ENCODE measurements around the gene KLHL29. TPM values are rescaled to one million over a fixed set of nuclear protein-coding genes. Genes with fewer than 3 reads are reported as not detected.

KLHL29 gene
- total and polyA plus RNA-seq, 10 of the 15 experiments (the other 5 are each of a cell fraction or from before 2014, with no cell fraction given), result 1.4 to 19.5 (median 6.1) TPM

GRCh38 chr2:23493846-23494245 is 108.9 kb downstream of the KLHL29 start:
- DNase-seq (ENCODE audit: low read depth, low spot score), result no peak
- BruUV-seq (replicated peaks), result no TSS peak
- 52% methylated on average over 4 of the region's 4 CpGs for WGBS (ENCODE audit: insufficient coverage, insufficient replicate concordance, low lambda C conversion rate, missing lambda C conversion rate)
- no peaks in the 10 kb centered on the region for H3K9me3 ChIP-seq (replicated peaks; ENCODE audit: control insufficient read depth, insufficient read depth, low read length)
- no peaks in the 10 kb centered on the region; a peak in 1 of 4 replicates for H3K36me3 ChIP-seq (ENCODE audit: control insufficient read depth in 2 of 2, insufficient read depth in 2 of 2, low read length in 1 of 2)
- no peak overlapping the region for H3K4me2 ChIP-seq (ENCODE audit: control insufficient read depth, insufficient read depth)
- no peaks in the 10 kb centered on the region for H3K27me3 ChIP-seq (replicated peaks in 1 of 2; ENCODE audit: control insufficient read depth in 2 of 2, insufficient read depth in 2 of 2, low read length in 1 of 2)
- no peak overlapping the region for H3K9ac ChIP-seq (ENCODE audit: control insufficient read depth, insufficient read depth, low read length)
- in situ Hi-C loops (cut with MboI) (no loop called here), intact Hi-C loops (cut with micrococcal nuclease; ENCODE audit: unreplicated experiment) (no loop called here)
- RAD21 ChIA-PET (ENCODE audit: unreplicated experiment), result no interaction called here
- H3K4me3 ChIP-seq, result no peak overlapping the region
- H3K79me2 ChIP-seq (ENCODE audit: control insufficient read depth, insufficient read depth, low read length), result no peaks in the 10 kb centered on the region
- SMC1A ChIA-PET (ENCODE audit: uncharacterized antibody, unreplicated experiment), result interaction anchor here (1.4 kb wide), 1 partner anchor 15 kb away, joined by 5 read pairs; no protein-coding TSS in a partner anchor
- H3K27ac ChIP-seq (ENCODE audit: control insufficient read depth, insufficient read depth), result no peak overlapping the region
- no peak overlapping the region for H2AFZ ChIP-seq (ENCODE audit: control insufficient read depth, low read depth, low read length)
- POLR2A ChIA-PET, result no interaction called here
- FAIRE-seq, result no peak
- CTCF ChIA-PET, result no interaction called here
- no peak for ATAC-seq
- no peaks in the 10 kb centered on the region for H4K20me1 ChIP-seq (ENCODE audit: control insufficient read depth, insufficient read depth)
- H3K4me1 ChIP-seq (ENCODE audit: control insufficient read depth, insufficient read depth, low read length), result peaks cover 3% of the 10 kb centered on the region; the same call in 1 of the 2 replicates
- TF ChIP-seq E4F1 (IDR thresholded peaks at IDR 0.05; ENCODE audit: borderline replicate concordance, partially characterized antibody), result no peak
- no peak for TF ChIP-seq CREB1 (IDR thresholded peaks at IDR 0.05; ENCODE audit: low read depth)
- TF ChIP-seq TBL1XR1 (IDR thresholded peaks at IDR 0.05; ENCODE audit: low read depth, low read length), result no peak
- TF ChIP-seq CTCF (IDR thresholded peaks at IDR 0.05 in 2 of 3, conservative IDR thresholded peaks at IDR 0.05 in 1 of 3; ENCODE audit: control insufficient read depth in 2 of 3, extremely low read depth in 1 of 3, insufficient read depth in 1 of 3, low read depth in 3 of 3, low read length in 3 of 3), result no peak
- no peak for TF ChIP-seq PRDM15 (CRISPR knock-in tag; IDR thresholded peaks at IDR 0.05)
- TF ChIP-seq MEF2B (IDR thresholded peaks at IDR 0.05; ENCODE audit: partially characterized antibody, poor library complexity, severe bottlenecking), result no peak
- no peak for TF ChIP-seq USF2 (IDR thresholded peaks at IDR 0.05; ENCODE audit: borderline replicate concordance, low read depth, low read length)
- no peak for TF ChIP-seq ZNF274 (IDR thresholded peaks at IDR 0.05; ENCODE audit: insufficient read depth, insufficient read length)
- TF ChIP-seq ZBTB33 (IDR thresholded peaks at IDR 0.05), result no peak
- TF ChIP-seq SREBF1 (IDR thresholded peaks at IDR 0.05; ENCODE audit: low read length), result no peak
- no peak for TF ChIP-seq PML (IDR thresholded peaks at IDR 0.05; ENCODE audit: low read length)
